ENCODE measurements around the gene SYT2.
A peak's percentile ranks its signal among the peaks of the same experiment; 100 is the strongest.

- TF ChIP-seq FOXM1 (IDR thresholded peaks at IDR 0.05; ENCODE audit: low read depth) (no peak), NRF1 (IDR thresholded peaks at IDR 0.05; ENCODE audit: low read depth, low read length) (no peak), RXRA (IDR thresholded peaks at IDR 0.05; ENCODE audit: borderline replicate concordance, low read depth) (no peak; the same call in 1 of the 2 replicates), CTCF (IDR thresholded peaks at IDR 0.05) (0 out of 2 replicates have a peak, but pooled peaks have one; percentile 17), MAX (IDR thresholded peaks at IDR 0.05; ENCODE audit: low read depth) (peak; percentile 58), SMC3 (IDR thresholded peaks at IDR 0.05; ENCODE audit: low read depth, low read length) (no peak), TAF1 (IDR thresholded peaks at IDR 0.05; ENCODE audit: borderline replicate concordance, low read depth, low read length) (no peak), ZBTB33 (IDR thresholded peaks at IDR 0.05; ENCODE audit: borderline replicate concordance, low read depth) (no peak), REST (IDR thresholded peaks at IDR 0.05; ENCODE audit: low read depth, low read length) (no peak), POLR2AphosphoS5 (IDR thresholded peaks at IDR 0.05; ENCODE audit: low read depth, low read length) (no peak), PBX3 (IDR thresholded peaks at IDR 0.05) (peak; percentile 51; the same call in 1 of the 2 replicates), EP300 (IDR thresholded peaks at IDR 0.05; ENCODE audit: borderline replicate concordance in 1 of 2, low read depth in 1 of 2, low read length in 1 of 2) (no peak; a peak in 1 of 4 replicates), USF2 (IDR thresholded peaks at IDR 0.05; ENCODE audit: borderline replicate concordance, low read depth, low read length) (no peak)
Measured at GRCh38 chr1:202615501-202616354, 94.5 kb downstream of the SYT2 start.

Data from SK-N-SH (cell line).